HFF-Myc (cell line): Measurements from ENCODE around the gene POLN.
A peak's percentile ranks its signal among the peaks of the same experiment; 100 is the strongest.

ENCODE experiments used
- DNase-seq: peaks from one replicate; pipeline ENCODE4 v3.0.0-alpha.2; 2011; ENCODE audit warnings: low read depth; ENCODE audit errors: extremely low read depth
- H3K4me3 ChIP-seq: replicated peaks from 2 replicates; pipeline ENCODE4 v1.5.1; 2011; ENCODE audit warnings: low read depth, mild to moderate bottlenecking, control low read depth, low read length
- CTCF ChIP-seq: IDR thresholded peaks from 2 replicates; pipeline ENCODE4 v1.5.1; 2012; ENCODE audit warnings: mild to moderate bottlenecking, low read depth, low read length, control low read depth; ENCODE audit errors: missing control alignments

The POLN gene

DNA sequence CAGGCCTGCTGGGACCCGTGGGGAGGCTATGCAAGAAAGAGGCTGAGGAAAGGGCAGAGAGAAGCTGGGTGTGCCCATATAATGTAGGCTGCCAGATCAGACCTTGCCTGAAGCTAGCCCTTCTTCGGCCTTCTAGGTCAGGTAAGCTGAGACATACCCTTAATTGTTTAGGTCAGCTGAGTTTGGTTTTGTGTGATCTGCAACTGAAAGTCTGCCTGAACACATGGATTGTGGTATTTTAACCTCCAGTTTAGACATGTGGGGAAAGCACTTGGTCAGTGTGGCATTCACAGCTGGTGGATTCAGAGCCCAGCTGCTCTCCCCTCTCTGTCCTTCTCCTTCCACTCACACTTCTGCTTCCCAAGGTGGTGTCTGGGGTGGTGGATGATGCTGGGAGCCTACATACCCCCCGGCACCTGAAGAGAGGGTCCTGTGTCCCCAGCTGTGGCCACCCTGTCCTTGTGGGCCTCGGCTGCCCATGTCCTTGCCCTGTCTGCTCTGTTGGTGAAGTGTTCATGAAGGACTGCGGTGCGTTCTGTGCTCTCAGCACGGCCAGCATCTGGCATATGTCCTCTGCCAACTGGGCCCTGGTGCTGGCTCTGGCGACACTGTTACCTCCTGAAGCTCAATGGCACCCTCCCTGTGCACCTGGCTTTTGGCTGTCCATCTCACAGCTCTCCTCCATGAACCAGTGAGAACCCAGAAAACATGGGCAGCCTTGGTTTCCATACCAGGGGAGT is 100.7 kb downstream of the POLN start:
- H3K4me3 ChIP-seq, result no peak overlapping the region
- no peak for DNase-seq
- TF ChIP-seq CTCF, result no peak

DNA sequence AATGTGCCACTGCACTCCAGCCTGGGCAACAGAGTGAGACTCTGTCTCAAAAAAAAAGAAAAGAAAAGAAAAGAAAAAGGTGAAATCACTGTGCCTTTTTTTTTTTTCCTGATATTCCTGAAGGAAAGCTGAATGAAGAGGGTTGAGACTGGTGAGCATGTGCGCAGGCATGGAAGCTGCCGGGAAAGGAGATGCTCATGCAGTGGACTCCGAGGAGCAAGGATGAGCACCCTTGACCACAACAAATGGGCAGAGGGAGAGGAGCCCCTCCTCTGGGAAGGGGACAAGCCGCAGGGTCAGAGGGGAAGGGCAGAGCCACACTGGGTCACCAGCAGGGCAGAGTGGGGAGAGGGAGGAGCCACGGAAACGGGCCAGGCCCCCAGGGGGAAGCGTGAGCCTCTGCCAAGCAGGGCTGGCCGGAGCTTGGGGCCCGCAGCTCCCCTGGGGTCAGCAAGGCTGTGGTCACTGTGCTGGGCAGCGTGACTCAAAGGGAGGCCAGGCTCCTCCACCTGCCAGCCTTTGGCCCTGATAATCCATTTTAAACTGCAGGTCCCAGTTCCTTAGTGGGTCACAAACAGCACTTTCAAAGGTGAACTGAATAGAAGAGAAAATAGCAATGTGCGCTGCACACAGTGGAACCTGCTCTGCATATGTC is 102.9 kb downstream of the POLN start:
- DNase-seq, result no peak
- no peak for TF ChIP-seq CTCF
- no peak overlapping the region for H3K4me3 ChIP-seq

DNA sequence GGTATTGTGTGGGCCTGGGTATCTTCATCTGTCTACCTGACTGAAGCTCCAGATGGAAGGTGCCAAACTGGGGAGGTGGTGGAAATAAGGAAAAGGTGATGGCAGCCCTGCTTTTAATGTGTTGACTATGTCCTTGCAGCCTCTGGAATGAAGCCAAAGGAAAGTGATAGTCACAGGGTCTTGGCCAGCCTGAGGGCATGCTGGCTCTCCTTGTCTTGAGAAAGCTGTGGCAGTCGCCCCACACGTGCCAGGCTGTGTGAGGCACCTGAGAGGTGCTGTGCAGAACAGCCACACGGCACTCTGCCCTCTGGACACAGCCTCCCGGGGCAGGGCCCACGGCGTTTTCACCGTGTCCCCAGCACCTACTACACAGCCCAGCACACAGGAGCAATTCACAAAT is 105.2 kb downstream of the POLN start:
- no peak for TF ChIP-seq CTCF
- DNase-seq, result no peak
- no peak overlapping the region for H3K4me3 ChIP-seq

DNA sequence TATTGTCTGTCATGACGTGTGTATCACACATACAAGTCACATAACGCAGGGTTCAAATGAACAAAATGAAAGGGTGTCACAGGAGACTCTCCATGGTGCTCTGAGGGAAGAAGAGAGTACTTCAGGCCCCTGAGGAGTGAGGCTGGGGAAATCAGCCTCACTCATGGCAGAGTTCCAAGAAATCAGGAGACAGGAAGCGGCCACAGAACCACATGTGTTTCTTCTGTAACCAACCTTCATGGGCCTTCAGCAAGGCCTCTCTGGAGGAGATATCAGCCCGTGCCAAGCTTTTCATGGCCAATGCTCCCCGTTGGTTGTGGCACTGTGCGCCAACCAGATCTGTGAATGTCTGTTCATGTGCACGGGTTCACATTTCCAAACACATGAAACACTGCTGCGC is 106.8 kb downstream of the POLN start:
- TF ChIP-seq CTCF, result no peak
- H3K4me3 ChIP-seq, result no peak overlapping the region
- DNase-seq, result peak; percentile 40

DNA sequence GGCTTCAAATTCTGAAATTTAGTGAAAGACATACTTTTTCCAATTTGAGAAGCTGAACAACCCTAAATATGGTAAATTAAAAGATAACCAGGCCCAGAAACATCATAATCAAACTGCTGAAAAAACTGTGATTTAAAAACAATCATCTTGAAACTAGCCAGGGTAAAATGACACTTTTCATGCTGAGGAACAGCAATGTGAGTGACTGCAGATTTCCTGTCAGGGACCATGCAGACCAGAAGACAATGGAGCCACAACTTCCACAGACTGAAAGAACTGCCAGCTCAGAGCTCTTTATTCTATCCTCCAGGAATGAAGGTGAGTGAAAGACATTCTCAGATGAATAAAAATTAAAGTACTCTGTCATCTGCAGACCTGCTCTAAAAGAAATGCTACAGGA is 109.5 kb downstream of the POLN start:
- DNase-seq, result no peak
- no peak for TF ChIP-seq CTCF
- H3K4me3 ChIP-seq, result no peak overlapping the region

- no peak for TF ChIP-seq CTCF
- no peak overlapping the region for H3K4me3 ChIP-seq
- DNase-seq, result no peak
These were observed 114.2 kb downstream of the POLN start for GRCh38 chr4:2127609-2128332.
